ENCODE results near the gene EPHA1. TPM values are rescaled to one million over a fixed set of nuclear protein-coding genes. Genes with fewer than 3 reads are reported as not detected.

Gene EPHA1
- total RNA-seq (2014; rRNA removed; shearing (Covaris generic)), result 54.3 and 65.6 TPM in 2 replicates

DNA sequence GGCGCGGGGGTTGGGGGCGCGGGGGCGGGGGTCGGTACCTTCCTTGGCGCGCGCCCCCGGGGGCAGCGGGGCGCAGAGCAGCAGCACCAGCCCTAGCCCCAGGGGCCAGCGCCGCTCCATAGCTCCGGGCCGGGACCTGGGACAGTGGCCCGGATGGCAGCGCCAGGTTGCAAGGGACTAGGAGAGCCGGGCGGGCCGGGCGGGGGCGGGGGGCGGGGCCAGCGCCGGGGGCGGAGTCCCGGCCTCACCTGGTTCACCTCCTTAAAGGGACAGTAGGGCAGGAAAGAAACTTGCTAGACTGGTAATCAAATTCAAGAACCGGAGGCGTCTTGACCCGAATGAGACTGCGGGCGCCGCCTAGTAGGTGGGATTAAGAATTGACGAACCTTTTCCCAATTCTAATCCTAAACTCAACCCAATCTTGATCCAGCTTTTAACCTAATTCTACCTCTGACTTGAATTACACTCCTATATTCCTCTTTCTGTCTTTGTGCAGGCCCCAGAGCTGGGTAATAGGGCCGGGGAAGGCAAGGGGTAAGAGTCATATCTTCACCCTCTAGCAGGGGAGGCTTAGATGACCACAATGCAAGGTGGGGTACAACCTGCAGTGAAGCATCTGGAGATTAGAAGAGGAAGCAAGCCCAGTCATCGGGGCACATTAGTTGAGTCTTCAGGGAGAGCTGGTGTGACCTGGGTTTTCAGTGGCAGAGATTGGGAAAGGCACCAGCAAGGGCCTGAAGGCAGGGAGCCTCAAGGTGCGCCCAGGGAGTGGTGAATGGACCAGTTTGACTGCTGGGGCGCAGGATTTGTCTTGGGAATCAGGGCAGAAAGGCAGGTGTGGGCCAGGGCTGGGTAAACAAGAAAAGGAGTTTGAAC lies at the start of gene EPHA1:
TSS of gene EPHA1 (minus strand) at position 171 of the 876 bp plus-strand sequence. CDS start at position 120, 51 bp downstream.
- peak; percentile 91 for DNase-seq (ENCODE audit: low spot score)

DNA sequence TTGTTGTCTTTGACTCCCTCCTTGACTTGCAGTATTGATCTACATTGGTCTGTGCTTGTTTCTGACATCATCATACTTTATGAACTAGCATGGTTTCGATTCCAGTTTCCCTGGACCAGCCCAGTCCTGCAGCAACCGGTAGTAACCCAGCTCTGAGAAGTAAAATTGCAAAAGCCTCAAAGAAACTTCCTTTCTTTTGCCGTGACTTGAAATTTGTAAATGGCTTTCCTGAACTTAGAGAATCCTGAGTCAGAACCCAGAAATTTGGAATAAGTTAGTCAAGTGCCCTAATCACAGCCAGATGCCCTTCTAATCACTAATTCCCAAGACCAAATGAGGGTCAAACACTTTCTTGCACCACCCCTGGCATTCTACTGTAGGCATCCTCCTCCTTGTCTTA lies 49.6 kb upstream of the EPHA1 start:
- DNase-seq (ENCODE audit: low spot score), result no peak

DNA sequence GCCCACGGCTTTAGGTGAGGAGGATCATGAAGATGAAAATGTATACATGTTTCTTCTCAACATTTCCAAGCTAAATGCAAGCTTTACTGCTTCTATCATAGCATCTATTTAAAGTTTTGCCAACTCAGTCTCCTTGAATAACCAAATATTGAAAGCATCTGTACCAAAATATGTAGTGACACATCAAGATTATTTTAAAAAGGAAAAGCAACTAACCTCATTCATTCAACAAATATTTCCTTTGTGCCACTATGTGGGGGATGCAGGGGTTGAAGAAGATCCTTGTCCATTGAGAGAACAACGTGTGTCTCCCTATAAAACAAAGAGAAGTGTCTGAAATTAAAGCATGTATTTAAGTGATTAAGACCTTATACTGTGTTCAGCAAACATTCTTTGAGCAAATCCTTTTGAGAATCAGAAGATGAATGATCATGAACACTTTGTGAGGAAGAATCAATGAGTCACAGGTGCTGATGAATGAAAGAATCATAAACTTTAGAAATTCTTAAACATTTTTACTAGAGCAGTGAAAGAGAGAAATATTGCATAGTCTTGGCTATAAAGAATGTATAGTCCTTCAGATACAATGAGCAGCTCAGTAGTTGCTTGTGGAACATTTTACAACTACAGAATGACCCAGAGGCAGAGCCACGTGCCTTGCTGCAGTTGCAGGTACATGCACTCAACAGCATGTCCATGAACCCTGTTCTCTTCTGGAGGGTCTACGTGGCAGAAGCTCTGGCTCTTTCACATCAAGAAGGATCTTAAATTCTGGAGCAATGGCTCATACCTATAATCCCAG lies 48.5 kb upstream of the EPHA1 start:
- DNase-seq (ENCODE audit: low spot score), result no peak

DNA sequence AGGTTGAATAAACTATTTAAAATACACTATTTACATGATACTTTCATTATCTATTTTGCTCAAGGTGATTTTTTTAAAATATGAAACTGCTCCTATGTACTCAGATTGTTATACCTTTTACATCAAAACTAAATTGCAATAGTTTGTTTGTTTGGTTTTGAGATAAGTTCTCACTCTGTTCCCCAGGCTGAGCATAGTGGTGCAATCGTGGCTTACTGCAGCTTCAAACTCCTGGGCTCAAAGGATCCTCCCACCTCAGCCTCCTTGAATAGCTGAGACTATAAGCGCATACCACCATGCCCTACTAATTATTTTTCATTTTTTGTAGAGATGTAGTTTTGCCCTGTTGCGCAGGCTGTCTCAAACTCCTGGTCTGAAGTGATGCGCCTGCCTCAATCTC lies 47.3 kb upstream of the EPHA1 start:
- no peak for DNase-seq (ENCODE audit: low spot score)

DNA sequence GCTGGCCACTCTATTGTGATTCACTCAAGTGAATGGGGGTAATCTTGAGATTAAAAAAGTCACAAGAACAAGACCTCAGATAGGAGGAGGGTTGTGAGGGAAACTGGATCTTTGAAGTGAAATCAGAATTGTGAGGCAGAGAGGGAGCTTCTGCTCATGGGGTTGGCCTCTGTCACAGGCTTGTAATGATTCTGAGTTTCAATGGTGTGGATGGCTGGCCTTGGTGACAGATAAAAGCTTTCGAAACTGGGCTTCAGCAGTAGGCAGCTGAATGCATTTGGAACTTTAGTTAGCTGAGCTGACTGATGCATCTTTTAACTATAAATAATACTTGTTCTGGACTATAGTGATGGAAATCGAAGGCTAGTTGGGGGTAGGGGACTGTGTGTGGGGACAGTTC lies 46.8 kb upstream of the EPHA1 start:
- DNase-seq (ENCODE audit: low spot score), result no peak

DNA sequence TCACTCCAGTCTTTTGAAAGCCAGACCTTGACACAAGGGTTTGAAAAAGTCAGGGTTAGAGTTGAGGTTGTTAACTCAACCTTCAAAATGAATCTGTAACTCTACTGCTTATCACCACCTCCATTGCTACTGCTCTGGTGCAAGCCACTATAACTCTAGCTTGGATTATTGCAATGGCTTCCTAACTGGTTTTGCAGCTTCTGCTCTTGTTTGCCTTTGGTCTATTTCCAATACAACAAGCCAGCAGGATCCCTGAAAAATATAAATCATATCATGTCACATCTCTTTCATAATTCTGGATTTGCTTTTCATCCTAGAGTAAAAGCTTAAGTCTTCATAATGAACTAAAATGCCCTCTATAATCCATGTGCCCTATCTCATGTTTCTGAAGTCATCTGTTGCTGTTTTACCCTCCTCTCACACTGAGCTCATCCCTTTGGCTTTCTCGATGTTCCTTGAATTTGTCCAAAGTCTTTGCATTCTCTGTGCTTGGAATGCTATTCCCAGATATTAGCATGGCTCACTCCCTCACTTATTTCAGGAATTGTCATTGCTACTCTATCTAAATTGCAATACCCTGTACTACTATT lies 45.5 kb upstream of the EPHA1 start:
- DNase-seq (ENCODE audit: low spot score), result peak; percentile 23

DNA sequence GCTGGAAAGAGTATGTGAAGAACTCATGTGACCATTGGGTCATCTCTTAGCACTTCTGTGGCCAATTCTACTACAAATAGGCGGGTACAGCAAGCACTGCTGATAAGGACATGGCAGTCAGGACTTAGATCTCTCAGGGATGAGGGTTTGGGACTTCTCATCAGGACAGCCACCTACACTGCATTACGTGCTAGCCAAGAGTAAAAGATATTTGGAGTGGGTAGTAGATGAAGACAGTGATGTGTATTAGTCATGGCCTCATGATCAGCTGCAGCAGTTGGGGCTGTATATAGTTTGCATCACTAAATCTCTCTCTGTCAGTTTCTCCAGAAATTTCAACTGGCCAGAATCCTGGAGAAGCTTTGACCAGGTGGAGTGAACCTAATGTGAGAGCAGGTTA lies 43.8 kb upstream of the EPHA1 start:
- no peak for DNase-seq (ENCODE audit: low spot score)

DNA sequence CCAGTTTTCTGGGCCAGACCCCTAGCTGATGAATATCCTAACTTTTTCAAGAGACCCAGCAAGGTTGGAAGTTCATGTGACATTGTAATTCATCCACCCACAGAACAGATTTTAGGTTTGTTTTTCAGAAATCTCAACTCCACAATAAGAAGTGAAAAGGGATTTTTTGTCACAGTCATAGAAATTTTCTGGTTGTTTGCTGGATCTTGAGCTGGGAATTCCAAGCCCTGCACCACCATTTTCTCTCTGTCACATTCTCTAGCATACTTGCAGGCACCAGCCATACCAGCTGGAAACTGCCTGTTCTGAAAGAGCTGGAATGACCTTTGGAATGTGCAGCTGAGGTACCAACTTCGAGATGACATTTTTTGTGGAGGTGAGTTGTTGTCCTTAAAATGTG lies 43.1 kb upstream of the EPHA1 start:
- no peak for DNase-seq (ENCODE audit: low spot score)

DNA sequence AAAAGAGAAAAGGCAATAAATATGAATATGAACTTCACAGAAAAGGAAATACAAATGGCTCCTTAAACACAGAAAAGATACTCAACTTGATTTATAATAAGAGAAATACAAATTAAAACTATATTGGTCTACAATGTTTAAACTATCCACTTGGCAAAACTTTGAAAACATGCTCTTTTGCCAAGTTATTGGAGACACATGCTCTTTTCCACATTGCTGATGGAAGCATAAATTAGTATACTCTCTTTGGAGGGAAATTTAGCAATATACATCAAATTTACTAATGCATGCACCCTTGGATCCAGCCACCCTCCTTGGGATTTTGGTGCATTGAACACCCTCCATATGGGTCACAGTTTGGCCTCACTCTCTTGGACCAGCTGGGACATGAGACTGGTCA lies 42.5 kb upstream of the EPHA1 start:
- no peak for DNase-seq (ENCODE audit: low spot score)

DNA sequence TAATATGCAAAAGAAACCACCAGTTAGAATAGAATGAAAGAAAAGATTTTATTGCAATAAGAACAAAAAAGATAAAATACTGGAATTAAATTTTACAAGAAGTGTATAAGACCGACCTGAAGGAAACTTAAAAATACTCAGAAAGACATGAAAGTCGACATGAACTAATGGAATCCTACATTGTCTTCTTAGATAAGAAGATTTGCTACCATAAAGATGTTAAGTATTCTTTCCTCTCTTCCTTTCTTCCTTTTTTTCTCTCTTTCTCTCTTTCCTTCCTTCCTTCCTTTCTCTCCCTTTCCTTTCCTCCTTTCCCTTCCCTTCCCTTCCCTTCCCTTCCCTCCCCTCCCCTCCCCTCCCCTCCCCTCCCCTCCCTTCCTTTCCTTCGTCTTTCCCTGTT lies 41.1 kb upstream of the EPHA1 start:
- DNase-seq (ENCODE audit: low spot score), result no peak

DNA sequence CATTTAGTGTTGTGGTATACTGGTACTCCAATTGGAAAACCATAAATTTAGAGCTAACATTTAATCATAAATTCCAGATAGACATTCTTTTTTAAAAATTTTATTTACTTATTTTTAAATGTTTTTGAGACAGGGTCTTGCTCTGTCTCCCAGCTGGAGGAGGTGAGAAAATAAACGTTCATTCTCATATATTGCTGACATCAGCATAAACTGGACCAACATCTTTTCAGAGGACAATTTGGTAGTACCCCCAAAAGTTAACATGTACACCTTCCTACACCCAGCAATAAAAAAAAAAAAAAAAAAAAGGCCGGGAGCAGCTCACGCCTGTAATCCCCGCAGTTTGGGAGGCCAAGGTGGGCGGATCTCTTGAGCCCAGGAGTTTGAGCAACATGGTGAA lies 39.8 kb upstream of the EPHA1 start:
- no peak for DNase-seq (ENCODE audit: low spot score)

DNA sequence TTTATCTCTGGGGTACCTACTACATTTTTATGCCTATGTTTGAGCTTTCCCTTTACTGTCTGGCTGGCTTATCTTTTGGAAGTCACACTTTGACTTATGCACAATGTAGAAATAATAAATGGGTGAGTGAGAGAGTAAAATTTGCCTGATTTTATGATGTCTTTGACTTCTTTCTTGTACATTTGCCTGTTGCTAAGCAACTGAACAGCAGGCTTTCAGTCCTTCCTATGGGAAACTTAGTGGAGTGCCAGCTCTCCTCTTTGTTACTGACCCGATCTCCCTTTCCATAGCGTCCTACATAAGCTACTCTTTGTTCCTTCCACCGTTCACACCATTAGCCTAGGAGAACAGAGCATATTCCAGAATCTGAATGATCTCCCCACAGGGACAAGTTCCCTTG lies 38.8 kb upstream of the EPHA1 start:
- DNase-seq (ENCODE audit: low spot score), result no peak

DNA sequence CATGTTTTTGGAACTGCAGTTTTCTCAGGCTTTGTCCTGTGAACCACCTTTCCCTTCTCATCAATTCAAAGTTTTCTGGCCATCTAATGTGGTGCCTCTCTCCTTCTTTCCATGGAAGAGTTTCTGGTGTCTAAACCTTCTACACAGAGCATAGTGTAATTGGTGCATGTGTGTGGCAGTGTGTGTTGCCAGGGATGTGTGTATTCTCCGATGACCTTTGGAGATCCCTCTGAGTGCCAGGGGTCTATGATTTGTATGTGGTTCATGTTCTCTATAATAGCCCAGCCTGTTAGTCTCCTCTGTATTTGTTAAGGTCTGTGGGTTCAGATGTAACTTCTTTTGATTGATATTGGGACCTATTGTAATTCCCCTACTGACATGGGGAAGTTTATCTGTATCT lies 36.1 kb upstream of the EPHA1 start:
- DNase-seq (ENCODE audit: low spot score), result no peak

DNA sequence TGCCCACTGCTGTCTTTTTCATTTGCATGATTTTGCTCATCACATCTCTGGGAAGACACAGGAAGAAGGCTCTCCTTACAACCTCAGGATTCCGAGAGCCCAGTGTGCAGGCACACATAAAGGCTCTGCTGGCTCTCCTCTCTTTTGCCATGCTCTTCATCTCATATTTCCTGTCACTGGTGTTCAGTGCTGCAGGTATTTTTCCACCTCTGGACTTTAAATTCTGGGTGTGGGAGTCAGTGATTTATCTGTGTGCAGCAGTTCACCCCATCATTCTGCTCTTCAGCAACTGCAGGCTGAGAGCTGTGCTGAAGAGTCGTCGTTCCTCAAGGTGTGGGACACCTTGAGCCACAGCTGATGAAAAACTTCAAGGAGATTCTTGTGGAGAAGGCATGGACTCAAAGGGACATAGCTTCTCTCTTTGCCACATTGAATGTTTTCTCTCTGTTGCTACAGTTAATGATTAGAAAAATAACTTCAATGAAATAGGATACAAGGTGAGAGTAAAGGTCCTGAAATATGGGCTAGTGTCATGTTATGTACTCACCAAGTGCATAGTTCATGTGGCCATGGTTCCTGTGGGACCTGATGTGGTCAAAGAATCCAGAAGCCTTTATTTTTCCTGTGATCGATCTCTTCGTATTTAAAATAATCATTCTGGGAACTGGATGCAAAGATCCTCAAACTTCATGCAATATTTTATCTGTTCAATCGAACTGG lies 35.6 kb upstream of the EPHA1 start:
- DNase-seq (ENCODE audit: low spot score), result no peak

DNA sequence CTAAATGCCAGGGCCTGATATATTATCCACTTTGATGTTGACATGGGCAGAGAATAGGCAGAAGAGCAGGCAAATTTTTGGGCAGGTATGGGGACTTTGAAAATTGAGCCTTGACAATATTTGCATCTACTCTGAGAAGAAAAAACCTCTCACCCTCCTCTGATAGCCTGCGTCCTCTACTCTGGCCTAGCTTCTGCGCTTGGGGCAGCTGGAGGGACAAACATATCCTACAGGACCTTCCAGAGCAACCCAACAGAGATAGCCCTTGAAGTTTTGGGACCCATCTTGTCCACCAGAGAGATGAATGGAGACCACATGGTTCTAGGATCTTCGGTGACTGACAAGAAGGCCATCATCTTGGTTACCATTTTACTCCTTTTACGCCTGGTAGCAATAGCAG lies 34.5 kb upstream of the EPHA1 start, which contains the start of gene TAS2R60:
TSS of gene TAS2R60 (plus strand) at position 301 of the 400 bp plus-strand sequence. CDS start at position 301, 0 bp downstream.
- no peak for DNase-seq (ENCODE audit: low spot score)

DNA sequence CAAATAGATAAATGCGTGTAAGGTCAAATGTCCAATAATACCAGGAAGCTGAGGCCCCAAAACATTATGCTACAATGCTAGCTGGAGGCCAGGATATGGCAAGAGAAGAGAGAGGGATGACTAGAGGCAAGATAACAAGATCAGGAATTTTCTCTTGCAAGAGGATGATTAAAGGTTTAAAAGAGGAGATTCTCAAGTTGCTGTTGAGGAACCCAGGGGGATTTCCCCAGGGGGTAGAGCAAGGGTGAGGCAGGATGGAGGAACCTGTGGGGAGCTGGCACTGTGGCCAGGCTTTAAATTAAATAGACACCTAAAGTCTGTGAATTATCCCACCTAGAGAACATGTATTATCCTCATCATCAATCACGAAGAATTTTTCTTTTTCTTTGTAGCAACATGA lies 31.2 kb upstream of the EPHA1 start:
- no peak for DNase-seq (ENCODE audit: low spot score)

DNA sequence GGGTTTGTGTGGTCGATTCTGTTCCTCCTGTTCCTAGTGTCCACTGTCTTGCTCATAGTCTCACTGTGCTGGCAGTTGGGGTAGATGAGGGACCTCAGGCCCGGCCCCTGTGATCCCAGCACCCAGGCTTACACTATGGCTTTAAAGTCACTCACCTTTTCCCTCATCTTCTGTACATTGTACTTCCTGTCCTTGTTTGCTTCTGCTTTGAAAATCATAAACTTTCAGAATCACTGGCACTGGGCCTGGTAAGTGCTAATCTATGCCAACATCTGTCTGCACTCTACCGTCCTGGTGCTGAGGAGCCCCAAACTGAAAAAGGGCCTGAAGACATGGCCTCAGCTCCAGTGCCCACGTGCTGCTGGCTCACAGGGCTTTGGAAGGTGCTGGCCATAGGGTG lies 28.9 kb upstream of the EPHA1 start:
- DNase-seq (ENCODE audit: low spot score), result peak; percentile 9

DNA sequence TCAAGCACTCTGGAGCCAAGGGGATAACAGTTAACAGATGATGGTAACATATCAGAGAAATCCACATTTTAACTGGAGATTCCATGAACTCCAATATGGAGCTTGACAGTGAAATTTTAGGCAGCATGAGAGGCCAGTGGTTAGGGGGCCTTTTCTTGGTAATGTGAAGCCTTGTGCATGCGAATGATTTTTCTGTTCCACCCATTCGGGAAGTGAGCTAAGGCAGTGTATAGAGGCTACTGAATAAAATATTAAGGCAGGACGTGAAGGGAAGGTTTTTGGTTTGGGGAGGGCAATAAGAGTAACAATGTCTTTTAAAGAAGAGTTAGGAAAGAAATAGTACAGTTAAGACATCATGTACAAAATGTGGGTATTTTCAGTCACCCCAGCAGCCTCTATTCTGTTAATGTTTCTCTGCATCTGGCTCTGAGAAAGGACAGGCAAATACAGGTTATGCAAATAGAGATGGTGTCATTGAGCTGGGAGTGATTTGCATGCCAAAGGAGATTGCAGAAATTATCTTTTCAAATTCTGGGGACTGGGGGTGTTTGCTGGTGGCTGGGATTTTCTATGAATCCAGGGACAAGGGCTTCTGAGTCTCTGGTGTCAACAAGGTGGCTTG lies 27.8 kb upstream of the EPHA1 start:
- DNase-seq (ENCODE audit: low spot score), result no peak

DNA sequence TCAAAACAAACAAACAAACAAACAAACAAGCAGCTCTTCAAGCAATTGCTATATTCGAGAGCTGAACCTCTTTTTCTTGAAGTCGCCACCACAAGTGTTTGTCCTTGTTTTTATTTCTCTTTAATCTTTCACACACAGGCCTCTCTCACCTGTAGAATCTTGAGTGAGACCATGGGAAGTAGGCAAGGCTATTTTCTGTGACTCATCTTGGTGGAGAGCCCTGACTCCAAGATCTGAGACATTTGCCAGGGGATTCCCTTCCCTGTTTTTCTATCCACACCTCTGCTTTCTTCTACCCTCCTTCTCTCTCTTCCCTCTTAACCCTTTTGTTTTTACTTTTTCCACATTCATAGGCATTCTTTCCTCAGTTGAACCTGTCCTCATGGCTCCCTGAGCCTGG lies 26.6 kb upstream of the EPHA1 start:
- no peak for DNase-seq (ENCODE audit: low spot score)

DNA sequence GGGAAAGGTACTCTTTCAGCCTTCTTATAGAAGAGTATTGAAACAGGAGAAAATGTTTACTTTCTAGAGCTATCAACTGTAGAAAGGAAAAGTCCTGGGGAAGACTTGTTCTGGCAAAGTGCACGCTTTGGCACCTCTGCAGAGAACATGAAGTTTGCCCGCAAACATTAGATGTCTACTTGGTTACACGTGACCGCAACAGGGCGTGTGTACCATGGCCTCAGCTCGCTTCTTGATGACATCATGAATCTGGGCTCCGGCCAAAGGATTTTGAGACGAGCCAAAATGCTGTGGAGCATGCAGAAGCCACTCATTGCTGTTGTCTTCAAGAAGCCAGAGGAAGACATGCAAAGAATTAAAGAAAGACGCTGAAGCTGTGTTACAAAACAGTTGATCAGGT lies 26.0 kb upstream of the EPHA1 start:
- DNase-seq (ENCODE audit: low spot score), result peak; percentile 17

DNA sequence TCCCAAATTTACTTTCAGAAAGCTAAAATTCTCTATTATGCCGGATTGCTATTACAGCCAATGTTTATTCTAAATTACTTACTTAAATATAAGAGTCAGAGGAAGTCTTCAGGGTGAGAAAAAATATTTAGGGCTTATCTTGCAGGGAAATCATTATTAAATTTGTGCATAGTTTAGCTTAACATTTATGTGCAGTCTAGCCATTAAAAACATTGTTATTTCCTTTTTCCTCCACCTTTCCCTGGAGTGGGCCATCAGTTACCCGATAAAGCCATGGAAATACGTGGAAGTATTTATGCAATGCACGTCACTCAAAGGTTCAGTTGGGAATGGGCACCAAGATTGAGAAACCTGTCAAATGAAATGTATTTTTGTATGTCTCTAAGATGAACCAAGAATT lies 25.1 kb upstream of the EPHA1 start:
- no peak for DNase-seq (ENCODE audit: low spot score)
